Astrocyte (in vitro differentiated cells and primary cell): ENCODE results near the gene GMFB.

Source experiments
- EZH2 ChIP-seq: IDR thresholded peaks from 2 replicates; pipeline ENCODE4 v1.6.1; 2012; ENCODE audit warnings: mild to moderate bottlenecking, low read length, inconsistent platforms; ENCODE audit not compliant: insufficient read depth
- TF ChIP-seq, protein P1 (sequence below): IDR thresholded peaks from 2 replicates; pipeline ENCODE4 v1.5.1; 2011; ENCODE audit warnings: low read depth, mild to moderate bottlenecking, inconsistent platforms, low read length, moderate library complexity; ENCODE audit not compliant: insufficient read depth

DNA sequence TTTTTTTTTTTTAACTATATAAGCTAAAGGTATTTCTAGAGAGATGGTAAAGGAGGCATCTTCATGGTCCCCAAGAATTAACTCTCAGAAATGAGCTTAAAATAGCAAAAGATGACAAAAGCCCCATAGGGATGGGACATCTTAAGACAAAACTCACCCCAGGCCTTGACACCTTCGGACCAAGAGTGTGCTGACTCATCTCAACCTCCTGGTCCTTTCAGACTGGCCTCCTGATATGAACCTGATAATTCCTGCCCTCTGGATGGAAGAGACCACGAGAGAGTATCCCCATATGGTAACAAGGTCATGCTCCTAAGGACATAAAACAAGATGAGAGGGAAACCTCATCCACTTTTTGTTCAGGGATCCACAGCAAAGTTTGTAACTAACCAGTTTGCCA lies 8.4 kb upstream of the GMFB start:
- TF ChIP-seq, protein P1, sequence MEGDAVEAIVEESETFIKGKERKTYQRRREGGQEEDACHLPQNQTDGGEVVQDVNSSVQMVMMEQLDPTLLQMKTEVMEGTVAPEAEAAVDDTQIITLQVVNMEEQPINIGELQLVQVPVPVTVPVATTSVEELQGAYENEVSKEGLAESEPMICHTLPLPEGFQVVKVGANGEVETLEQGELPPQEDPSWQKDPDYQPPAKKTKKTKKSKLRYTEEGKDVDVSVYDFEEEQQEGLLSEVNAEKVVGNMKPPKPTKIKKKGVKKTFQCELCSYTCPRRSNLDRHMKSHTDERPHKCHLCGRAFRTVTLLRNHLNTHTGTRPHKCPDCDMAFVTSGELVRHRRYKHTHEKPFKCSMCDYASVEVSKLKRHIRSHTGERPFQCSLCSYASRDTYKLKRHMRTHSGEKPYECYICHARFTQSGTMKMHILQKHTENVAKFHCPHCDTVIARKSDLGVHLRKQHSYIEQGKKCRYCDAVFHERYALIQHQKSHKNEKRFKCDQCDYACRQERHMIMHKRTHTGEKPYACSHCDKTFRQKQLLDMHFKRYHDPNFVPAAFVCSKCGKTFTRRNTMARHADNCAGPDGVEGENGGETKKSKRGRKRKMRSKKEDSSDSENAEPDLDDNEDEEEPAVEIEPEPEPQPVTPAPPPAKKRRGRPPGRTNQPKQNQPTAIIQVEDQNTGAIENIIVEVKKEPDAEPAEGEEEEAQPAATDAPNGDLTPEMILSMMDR = no peak
- TF ChIP-seq EZH2 = no peak
